ENCODE results near the gene MSANTD7.
A peak's percentile ranks its signal among the peaks of the same experiment; 100 is the strongest.
"Not testable (repeated sequence)": the region's sequence is repeated elsewhere in the genome, so short reads cannot be mapped to it uniquely, and the experiment has no call there.

MSANTD7 gene, protein sequence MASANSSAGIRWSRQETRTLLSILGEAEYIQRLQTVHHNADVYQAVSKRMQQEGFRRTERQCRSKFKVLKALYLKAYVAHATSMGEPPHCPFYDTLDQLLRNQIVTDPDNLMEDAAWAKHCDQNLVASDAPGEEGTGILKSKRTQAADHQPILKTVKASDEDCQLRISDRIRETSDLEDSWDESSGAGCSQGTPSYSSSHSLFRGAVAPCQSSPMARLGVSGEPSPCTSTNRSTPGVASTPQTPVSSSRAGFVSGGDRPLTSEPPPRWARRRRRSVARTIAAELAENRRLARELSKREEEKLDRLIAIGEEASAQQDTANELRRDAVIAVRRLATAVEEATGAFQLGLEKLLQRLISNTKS

DNA sequence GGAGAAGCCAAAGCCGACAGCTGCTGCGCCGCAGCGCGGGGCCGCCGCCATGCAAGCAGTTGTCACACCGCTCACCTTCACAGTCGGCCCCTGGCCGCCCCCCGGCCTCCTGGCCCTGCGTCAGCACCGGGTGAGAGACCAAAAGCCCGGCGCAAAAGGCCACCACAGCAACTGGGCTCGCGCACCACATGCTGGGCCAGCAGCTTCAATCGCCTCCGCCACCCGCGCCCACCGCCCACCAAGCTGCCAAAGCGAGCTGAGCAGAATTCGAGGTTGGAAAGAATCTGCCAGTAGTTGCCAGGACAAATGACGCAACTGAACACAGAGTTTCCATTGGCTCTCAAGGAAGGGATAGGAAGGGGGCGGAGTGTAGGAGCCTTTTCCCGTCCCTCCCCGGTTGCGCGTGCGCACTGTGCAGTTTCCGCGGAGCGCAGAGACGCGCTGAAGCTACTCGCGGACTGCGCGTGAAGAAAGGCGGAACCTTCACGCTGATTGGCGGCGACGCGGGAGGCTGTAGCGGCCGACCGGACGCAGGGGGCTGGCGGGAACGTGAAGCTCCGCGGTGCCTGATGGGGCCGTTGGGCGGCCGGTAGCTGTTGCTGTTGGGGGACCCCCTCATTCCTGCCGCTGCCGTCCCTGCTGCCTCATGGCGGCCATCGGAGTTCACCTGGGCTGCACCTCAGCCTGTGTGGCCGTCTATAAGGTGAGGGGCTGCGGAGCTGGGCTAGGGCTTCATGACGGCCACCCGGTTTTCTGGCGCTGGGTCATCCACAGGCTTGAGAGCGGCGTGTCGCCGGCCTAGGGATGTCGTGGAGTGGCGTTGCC is at the start of gene MSANTD7, which contains the start of the genes CDNF and HSPA14:
Gene MSANTD7, plus strand, starts transcription at position 550 of the 825 bp plus-strand sequence. CDS start 3,979 bp downstream, outside the sequence.
Gene CDNF, minus strand, starts transcription at position 281 of the 825 bp plus-strand sequence. Its CDS starts 91 bp downstream, at position 190.
Gene HSPA14, plus strand, starts transcription at position 550 of the 825 bp plus-strand sequence. Its CDS starts 97 bp downstream, at position 647.
- DNase-seq = peak; percentile 94

DNA sequence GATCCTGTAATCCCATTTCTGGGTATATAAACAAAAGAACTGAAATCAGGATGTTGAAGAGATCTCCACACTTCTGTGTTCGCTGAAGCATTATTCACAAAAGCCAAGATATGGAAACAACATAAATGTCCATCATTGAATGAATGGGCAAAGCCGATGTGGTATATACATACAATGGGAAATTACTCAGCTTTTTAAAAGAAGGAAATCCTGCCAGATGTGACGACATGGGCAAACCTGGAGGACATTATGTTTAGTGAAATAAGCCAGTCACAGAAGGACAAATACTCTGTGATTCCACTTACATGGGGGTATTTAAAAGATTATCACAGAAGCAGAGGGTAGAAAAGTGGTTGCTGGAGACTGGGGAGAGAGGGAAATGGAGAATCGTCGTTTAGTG is 39.5 kb upstream of the MSANTD7 start:
- no peak for DNase-seq

DNA sequence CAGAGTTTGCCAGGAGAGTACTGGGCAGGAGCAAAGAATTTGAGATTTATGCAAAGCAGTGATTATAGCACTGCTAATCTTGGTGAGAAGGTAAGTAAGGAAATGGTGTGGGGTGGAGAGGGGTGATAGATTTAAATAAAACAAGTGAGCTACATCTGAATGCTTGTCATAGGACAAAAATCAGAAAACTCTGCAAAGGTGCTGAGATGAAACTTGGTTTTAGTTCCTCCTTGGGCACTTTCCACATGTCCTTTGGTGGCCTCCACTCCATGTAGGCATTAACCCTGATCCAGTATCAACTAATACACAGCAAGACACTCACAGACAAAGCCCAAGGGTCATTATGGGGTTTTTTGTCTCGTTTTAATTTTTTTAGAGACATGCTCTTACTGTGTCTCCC is 37.7 kb upstream of the MSANTD7 start:
- no peak for DNase-seq

DNA sequence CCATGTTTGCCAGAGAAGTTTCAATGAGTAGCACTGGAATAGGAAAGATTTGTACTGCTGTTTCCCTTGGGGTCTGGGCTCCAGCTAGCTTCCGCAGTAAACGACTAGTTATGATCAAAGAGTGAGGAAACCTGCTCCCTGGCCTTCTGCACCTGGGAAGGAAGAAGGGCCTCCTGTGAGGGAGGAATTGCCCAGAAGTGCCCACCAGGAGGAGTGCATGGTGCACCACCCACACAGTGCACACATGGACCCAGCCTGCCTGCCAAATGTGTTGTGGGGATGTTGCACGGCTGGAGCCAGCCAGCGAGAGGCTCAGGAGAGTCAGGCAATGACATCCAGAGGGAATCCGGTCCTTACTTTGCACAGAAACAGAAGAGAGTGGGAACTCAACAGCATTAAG is 36.4 kb upstream of the MSANTD7 start:
- no peak for DNase-seq

DNA sequence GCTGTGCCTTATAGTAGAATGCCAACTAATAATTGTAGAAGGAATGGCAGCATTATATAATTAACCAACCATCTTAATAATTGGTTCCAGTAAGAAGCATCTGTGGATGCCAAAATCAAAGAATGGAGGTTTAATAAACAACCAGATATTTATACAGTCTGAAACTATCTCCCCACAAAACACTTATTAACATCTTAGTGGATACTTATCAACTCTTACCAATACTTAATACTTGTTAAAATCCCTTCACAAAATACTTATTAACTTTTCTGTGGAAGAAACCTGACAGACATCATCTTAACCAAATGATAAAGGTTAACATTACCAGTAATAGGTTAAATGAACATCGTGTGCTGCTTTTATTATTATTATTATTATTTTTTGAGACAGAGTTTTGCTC is 34.3 kb upstream of the MSANTD7 start:
- no peak for DNase-seq

DNA sequence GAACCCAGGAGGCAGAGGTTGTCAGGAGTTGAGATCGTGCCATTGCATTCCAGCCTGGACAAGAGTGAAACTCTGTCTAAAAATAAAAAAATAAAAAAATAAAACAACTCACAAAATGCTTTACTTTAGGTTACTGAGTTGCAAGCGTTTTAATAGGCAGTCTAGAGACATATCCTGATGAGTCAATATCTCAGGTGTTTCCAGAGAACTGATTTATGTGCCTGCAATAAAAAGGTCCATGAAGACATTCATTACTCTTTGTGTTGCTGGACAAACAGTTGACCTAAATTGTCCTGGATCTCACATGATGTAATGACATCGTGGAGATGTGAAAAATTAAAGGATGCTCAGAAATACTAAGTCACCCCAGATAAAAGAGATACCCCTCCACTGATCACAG is 31.8 kb upstream of the MSANTD7 start:
- DNase-seq = no peak

DNA sequence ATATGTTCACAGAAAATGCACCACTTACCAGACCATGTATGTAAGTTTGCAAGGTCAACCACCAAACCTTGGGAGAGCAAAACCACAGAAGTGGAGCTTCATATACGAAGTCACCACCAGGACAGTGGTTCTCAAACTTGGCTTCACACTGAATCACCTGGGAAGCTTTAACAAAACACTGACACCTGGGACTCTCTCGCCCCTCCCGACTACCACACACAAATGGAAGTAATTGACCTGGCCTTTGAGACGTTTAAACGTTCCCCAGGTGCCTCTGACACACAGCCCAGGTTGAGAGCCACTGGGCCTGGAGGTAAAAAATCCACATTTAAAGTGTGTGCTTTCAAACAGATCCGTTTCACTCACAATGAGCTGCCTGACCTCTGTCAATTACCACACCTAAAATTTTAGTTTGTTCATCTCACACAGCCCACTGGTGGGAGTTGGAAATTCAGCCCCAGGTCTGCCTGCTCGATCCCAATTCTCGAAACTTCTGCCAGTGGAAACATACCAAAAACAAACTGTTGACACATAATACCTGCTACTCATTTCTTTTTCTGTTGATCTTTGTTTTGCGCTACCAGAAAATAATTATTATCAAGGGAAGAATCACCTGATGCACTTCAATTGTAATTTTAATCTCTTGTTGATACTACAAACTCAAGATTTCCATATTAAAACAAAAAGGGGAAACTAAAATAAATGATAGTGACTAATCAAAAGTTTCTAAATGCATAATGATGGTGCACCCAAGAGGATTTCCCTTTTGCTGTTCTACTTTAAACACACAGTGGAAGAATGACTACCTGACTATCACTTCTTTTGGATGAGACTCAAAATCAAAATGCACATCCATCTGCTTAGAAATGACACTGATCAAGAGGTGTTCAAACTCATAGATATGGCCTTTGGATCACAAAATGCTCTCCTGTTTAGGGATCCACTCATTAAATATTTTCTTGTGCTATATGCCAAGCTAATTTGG is 26.8 kb upstream of the MSANTD7 start:
- DNase-seq = no peak

DNA sequence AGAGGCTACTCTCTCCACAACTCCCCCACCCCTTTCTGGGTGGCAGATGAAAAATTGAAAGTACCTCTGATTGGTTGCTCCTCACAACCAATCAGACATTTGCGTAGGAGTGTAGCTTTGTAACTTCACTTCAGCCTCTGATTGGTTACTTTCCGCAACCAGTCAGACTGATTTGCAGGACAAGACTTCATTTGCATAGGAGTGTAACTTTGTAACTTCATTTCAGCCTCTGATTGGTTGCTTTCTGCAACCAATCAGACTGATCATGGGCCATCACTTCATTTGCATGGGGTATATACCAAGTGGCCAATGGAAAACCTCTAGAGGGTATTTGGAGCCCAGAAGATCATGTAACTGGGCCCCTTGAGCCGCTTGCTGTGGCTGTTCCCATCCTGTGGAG is 25.8 kb upstream of the MSANTD7 start:
- no peak for DNase-seq

DNA sequence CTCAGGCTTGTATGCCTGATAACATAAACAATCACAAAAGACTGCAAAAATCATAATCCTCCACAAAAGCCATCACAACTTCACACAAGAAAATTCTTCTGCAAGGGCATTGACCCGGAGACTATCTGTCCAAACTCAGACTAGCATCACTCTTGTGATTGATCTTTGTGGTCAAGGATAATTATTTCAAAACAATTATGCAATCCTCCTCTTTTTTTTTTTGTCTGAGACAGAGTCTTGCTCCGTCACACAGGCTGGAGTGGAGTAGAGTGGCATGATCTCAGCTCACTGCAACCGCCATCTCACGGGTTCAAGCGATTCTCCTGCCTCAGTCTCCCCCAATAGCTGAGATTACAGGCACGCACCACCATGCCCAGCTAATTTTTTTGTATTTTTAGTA is 22.4 kb upstream of the MSANTD7 start:
- no peak for DNase-seq

DNA sequence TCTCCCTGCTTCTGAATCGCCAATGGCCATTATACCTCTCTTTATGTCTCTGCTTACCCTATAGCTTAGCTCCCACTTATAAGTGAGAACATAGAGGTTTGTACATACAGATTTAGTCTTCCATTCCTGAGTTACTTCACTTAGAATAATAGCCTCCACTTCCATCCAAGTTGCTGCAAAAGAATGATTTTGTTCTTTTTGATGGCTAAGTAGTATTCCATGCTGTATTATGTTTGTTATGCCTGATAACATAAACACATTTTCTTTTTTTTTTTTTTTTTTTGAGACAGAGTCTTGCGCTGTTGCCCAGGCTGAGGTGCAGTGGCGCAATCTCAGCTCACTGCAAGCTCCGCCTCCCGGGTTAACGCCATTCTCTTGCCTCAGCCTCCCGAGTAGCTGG is 21.4 kb upstream of the MSANTD7 start:
- not testable (repeated sequence) for DNase-seq

DNA sequence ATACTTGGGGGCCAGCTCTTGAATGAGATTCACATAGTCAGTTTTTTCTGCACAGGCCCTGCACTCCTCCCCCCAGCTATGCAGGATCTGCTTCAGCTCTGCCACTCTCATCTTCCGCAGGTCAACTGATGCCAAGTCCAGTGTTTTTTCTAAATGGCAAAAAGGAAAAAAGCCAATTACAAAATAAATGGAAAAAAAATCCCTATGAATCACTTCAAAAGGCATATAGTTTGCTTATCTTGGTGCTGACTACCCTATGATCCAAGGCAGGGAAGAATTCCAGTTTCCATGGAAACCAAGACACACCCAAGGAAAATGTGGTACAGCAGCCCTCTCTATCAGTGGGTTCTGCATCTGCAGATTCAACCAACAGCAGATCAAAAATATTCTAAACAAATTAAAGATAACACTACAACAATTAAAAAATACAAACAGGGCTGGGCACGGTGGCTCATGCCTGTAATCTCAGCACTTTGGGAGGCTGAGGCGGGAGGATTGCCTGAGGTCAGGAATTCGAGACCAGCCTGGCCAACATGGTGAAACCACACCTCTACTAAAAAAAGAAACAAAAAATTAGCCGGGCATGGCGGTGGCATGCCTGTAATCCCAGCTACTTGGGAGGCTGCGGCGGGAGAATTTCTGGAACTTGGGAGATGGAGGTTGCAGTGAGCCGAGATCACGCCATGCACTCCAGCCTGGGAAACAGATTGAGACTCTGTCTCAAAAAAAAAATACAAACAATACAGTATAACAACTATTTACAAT is 17.9 kb upstream of the MSANTD7 start:
- no peak for DNase-seq

DNA sequence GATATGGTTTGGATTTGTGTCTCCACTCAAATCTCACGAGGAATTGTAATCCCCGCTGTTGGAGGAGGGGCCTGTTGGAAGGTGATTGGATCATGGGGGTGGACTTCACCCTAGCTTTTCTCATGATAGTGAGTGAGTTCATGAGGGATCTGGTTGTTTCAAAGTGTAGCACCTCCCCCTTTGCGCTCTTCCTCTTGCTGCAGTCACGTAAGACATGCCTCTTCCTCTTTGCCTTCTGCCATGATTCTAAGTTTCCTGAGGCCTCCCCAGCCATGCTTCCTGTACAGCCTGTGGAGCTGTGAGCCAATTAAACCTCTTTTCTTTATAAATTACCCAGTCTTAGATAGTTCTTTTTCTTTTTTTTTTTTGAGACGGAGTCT is 17.3 kb upstream of the MSANTD7 start:
- no peak for DNase-seq

DNA sequence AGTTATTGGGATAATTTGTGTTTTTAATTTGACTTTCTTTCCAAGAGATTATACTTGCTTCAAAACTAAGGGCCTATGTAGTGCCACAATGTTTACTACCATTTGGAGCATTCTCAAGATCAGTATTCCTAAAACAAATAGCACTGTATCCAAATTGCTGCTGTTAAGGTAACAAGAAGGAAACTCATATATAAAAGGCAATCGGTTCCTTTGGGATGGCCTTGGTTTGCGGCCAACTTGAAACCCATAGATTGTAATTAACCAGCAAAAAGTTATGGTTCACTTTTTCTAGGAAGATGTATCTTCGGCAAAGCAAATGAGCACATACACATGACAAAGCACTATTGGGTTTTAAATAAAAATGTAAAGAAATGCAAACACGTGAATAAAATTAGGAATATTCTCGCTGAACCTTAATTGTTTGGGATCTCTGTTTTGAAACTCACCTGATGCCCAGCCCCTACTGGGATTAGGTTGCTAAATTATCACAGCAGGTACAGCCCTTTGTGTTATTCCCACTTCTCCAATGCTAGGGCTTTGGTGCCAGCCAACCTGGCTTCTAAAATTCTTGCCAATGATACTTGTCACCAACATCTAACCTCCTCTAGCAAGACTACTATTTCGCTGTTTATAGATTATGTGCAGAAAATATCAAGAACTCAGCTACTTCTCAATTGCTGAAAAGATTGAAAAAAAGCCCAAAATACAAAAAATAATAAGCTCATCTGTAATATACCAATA is 16.3 kb upstream of the MSANTD7 start:
- no peak for DNase-seq

DNA sequence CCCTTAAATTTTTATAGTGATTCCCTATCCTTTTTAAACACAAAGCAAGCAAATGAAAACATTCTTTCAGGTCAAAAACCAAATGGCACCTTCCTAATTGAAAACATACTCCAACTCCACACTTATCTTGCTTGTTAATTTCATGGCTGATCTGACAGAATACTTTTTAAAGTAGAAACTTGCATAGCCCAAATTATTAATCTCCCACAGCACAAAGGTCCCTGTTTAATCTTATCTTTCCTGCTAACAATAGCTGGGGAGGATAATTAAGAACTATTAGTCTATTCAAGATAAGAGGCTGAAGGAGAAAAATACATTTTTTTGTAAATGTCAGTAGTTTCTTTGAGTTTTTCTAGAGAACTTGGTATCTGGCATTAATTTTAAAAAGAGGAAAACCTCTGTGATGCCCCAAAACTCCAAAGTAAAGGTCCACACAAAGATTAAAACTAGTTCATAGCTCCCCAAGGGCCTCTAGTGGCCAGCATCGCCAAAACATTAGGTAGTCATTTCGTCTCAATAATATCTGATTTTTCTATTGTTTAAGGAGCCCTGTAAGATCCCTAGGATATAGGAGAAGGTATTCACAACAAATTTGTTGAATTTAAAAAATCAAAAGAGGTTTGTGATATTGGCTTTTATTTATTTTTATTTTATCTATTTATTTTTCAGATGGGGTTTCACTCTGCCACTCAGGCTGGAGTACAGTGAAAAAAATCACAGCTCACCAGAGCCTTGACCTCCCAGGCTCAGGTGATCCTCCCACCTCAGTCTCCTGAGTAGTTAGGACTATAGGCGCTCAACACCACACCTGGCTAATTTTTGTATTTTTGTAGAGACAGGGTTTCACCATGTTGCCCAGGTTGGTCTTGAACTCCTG is 15.0 kb upstream of the MSANTD7 start:
- peak; percentile 3 for DNase-seq

DNA sequence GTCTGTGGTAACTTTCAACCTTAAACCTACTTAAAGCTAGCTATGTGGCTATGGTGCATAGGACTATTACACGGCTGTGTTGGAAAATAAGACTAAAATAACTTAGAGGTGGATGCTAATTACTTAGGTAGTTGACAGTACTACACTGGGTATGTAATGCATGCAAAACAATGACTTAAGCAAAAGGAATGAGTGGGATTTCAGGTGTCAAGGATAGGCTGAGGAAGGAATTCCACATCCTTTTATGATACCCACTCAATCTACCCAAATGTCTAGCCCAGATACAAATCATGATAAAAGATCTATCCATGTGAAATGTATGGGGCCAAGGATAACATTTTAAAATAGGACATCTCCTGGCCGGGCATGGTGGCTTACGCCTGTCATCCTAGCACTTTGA is 14.1 kb upstream of the MSANTD7 start:
- no peak for DNase-seq

DNA sequence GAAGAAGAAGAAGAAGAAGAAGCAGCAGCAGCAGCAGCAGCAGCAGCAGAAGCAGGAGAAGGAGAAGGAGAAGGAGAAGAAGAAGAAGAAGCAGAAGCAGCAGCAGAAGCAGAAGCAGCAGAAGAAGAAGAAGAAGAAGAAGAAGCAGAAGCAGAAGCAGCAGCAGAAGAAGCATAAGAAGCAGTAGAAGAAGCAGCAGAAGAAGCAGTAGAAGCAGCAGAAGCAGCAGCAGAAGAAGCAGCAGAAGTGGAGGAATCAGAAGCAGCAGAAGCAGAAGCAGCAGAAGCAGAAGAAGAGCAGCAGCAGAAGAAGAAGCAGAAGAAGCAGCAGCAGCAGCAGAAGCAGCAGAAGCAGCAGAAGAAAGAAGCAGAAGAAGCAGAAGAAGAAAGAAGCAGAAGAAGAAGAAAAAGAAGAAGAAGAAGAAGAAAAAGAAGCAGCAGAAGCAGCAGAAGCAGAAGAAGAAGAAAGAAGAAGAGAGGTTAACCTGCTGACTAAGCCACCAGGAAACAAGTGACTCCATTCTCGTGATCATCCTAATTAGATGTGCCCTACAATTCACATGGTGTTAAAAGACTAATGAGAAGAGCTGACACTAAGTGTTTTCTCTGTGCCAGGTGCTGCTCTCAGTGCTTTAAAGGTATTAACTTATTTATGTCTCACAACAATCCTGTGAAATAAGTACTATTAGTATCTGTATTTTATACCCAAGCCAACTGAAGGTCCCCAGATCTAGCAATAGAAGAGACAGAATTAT is 11.9 kb upstream of the MSANTD7 start:
- DNase-seq = no peak

DNA sequence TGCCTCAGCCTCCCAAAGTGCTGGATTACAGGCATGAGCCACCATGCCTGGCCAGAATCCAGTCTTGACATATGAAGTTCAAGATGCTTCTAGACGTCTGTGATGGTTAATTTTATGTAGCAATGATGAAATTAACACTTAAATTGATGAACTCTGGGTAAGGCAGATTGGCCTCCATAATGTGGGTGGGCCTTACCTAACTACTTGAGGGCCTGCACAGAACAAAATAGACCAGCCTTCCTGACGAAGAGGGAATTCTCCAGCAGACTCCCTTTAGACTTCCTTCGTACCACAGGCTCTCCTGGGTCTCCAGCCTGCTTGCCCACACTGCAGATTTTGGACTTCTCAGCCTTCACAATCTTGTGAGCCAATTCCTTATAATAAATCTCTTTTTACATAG is 5.0 kb upstream of the MSANTD7 start:
- DNase-seq = no peak

DNA sequence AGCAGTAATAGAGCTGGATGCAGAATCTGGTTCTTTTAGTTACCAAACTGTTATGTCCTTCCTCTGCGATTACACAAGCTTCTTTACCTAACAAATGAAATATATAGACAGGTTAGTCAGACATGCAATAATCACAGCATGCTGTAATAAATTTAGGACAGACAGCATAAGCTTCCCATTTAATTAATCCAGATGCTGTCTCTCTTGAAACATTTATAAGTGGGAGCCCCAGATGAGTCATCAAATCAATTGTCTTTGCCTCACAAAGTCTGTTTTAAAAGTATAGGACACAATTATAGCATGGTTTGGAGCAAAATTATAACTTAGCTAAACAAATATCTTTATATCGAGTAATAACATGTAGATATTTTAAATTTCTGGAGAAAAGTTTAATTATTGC is 1.9 kb upstream of the MSANTD7 start:
- no peak for DNase-seq

DNA sequence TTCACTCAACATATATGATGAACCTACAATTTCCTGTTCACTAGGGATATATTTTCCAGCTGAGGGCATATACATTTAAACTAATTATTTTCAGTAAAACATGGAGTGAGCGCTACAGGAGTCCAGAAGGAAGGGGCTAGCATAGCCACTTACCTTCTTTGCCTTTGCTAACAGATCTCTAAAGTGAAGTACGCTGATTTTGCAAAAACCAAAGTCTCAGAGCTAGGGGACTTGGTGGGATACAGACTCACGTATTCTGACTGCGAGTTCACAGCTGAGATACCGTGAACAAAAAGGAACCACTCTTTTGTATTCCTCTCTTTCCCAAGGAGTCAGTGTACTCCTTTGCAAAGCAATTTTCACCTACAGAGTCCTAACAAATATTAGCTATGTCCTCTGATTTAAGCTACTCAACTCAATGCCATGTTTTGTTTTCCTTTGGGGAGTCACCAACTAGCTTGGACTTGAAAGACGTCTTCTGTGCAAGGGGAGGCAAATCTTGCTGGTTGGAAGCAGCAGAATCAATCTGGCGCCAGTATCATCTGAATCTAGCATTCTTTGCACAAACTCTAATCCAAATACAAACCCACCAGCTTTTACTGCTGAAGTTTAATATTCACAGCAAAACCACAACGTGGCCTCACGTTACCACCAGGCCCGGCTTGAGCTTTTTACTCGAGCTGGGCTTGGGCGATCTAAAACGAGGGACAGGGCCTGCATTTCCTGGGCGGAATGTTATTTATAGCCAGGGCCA is 926 bp upstream of the MSANTD7 start:
- DNase-seq = peak; percentile 44
